B cell (primary cell): ENCODE measurements around the gene NVL. TPM values are rescaled to one million over a fixed set of nuclear protein-coding genes. Genes with fewer than 3 reads are reported as not detected.

Experiments
- ATAC-seq: fragments of 200-7000 bp; cut with Tn5 transposase; one replicate; pipeline ENCODE4 v1.10.0; 2021; ENCODE audit warnings: low read depth, mild to moderate bottlenecking, moderate number of reproducible peaks, moderate library complexity
- CTCF ChIA-PET: fragments of 350-600 bp; sonication (Branson Sonifier 250); formaldehyde crosslinking; loops from one replicate; lab custom pipeline; 2021; ENCODE audit warnings: antibody characterized with exemption, inconsistent platforms; lab: Charles Lee
- POLR2A ChIA-PET: fragments of 350-600 bp; sonication (Branson Sonifier 250); formaldehyde crosslinking; loops from one replicate; lab custom pipeline; 2021; ENCODE audit warnings: antibody characterized with exemption; lab: Charles Lee
- DNase-seq: peaks from one replicate; pipeline ENCODE4 v3.0.0; 2013
- H2AFZ ChIP-seq: 2 replicates; pipeline ENCODE4 v1.6.1; 2012; ENCODE audit warnings: mild to moderate bottlenecking, low read depth, low read length; ENCODE audit not compliant: insufficient read depth, poor library complexity, severe bottlenecking
- H3K27ac ChIP-seq, 2 donors: 1 replicate in 1 of 2; 2 replicates in 1 of 2; pipeline ENCODE4 v1.5.1; 2012 to 2013; ENCODE audit warnings: low read length in 2 of 2, mild to moderate bottlenecking in 2 of 2, moderate library complexity in 1 of 2
- H3K27me3 ChIP-seq, 4 experiments: fragments of 200-600 bp in 1 of 4; sonication (generic) in 1 of 4; replicated peaks in 1 of 4; 1 replicate in 2 of 4; 2 replicates in 2 of 4; pipeline versions ENCODE4 v1.6.1 to v1.7.0; 2013 to 2016; ENCODE audit warnings: low read length in 3 of 4, mild to moderate bottlenecking in 2 of 4, mixed read lengths in 1 of 4, moderate library complexity in 1 of 4; ENCODE audit not compliant: insufficient read depth in 4 of 4, control insufficient read depth in 3 of 4; ENCODE audit errors: control extremely low read depth in 1 of 4
- H3K36me3 ChIP-seq, 2 experiments: replicated peaks in 1 of 2; 1 replicate in 1 of 2; 2 replicates in 1 of 2; pipeline versions ENCODE4 v1.6.1 to v1.7.1; 2013; ENCODE audit warnings: low read length in 1 of 2; ENCODE audit not compliant: insufficient read depth in 2 of 2, control insufficient read depth in 1 of 2; ENCODE audit errors: control extremely low read depth in 1 of 2, extremely low read depth in 1 of 2
- H3K4me1 ChIP-seq, 2 donors: fragments of 200-600 bp in 1 of 2; sonication (generic) in 1 of 2; 1 replicate in 1 of 2; 2 replicates in 1 of 2; pipeline versions ENCODE4 v1.5.1 to v1.6.1; 2013 to 2017; ENCODE audit warnings: low read length in 2 of 2; ENCODE audit not compliant: control insufficient read depth in 2 of 2, insufficient read depth in 2 of 2
- H3K4me2 ChIP-seq: replicated peaks from 2 replicates; pipeline ENCODE3; 2012; ENCODE audit warnings: mild to moderate bottlenecking, low read depth, low read length; ENCODE audit not compliant: poor library complexity, severe bottlenecking
- H3K4me3 ChIP-seq, 5 experiments: fragments of 200-600 bp in 1 of 5; sonication (generic) in 1 of 5; 1 replicate in 3 of 5; 2 replicates in 2 of 5; pipeline versions ENCODE4 v1.5.1 to v1.7.0; 2011 to 2016; ENCODE audit warnings: low read length in 4 of 5, mild to moderate bottlenecking in 4 of 5, low read depth in 2 of 5, control low read depth in 1 of 5, moderate library complexity in 1 of 5; ENCODE audit not compliant: insufficient read depth in 1 of 5; ENCODE audit errors: control extremely low read depth in 1 of 5, extremely low read depth in 1 of 5
- H3K79me2 ChIP-seq: fragments of 200-600 bp; sonication (generic); one replicate; pipeline ENCODE4 v1.6.0; 2016; ENCODE audit warnings: low read length; ENCODE audit not compliant: control insufficient read depth, insufficient read depth
- H3K9ac ChIP-seq: fragments of 200-600 bp; sonication (generic); 2 replicates; pipeline ENCODE4 v1.6.1; 2017; ENCODE audit warnings: mild to moderate bottlenecking, low read length, moderate library complexity
- H3K9me3 ChIP-seq, 3 donors: one replicate each; pipeline versions ENCODE4 v1.6.1 to v1.7.1; 2013; ENCODE audit warnings: low read length in 2 of 3; ENCODE audit not compliant: control insufficient read depth in 2 of 3, insufficient read depth in 1 of 3; ENCODE audit errors: control extremely low read depth in 1 of 3
- H4K20me1 ChIP-seq: 2 replicates; pipeline ENCODE4 v1.6.0; 2012; ENCODE audit warnings: mild to moderate bottlenecking, low read length; ENCODE audit not compliant: insufficient read depth, control insufficient read depth, poor library complexity, severe bottlenecking
- H3K27ac Mint-ChIP-seq: one replicate; pipeline ENCODE4 v1.8.0; 2021; ENCODE audit warnings: mixed read lengths
- H3K27me3 Mint-ChIP-seq: one replicate; pipeline ENCODE4 v1.8.0; 2021; ENCODE audit warnings: mixed read lengths
- H3K4me1 Mint-ChIP-seq: one replicate; pipeline ENCODE4 v1.8.0; 2021; ENCODE audit warnings: mixed read lengths
- H3K4me3 Mint-ChIP-seq: one replicate; pipeline ENCODE4 v1.8.0; 2021; ENCODE audit warnings: mixed read lengths
- H3K9me3 Mint-ChIP-seq: one replicate; pipeline ENCODE4 v1.8.0; 2022; ENCODE audit warnings: mixed read lengths; ENCODE audit not compliant: insufficient read depth
- CTCF ChIP-seq: fragments of 200-600 bp; IDR thresholded peaks from one replicate; pipeline ENCODE4 v1.8.0; 2022; ENCODE audit warnings: antibody characterized with exemption, mild to moderate bottlenecking
- EZH2 ChIP-seq: IDR thresholded peaks from 2 replicates; pipeline ENCODE4 v1.6.1; 2012; ENCODE audit warnings: borderline replicate concordance, low read depth, mild to moderate bottlenecking, moderate library complexity, low read length; ENCODE audit not compliant: insufficient read depth, poor library complexity, severe bottlenecking
- WGBS: methylation state at CpG from one replicate; pipeline ENCODE4 v1.1.5; 2013; ENCODE audit warnings: missing lambda C conversion rate; ENCODE audit not compliant: insufficient coverage; 5-methylcytosine and 5-hydroxymethylcytosine counted together
- intact Hi-C: fragments of 100-400 bp; cut with micrococcal nuclease; formaldehyde crosslinking; loops from one replicate; pipeline ENCODE4 v1.10.0; 2022
- polyA plus RNA-seq: library from polyadenylated mRNA; depleted of rRNA; stranded (reverse); fragments of >200 nt; gene quantifications from 2 replicates; pipeline ENCODE4 v1.2.3, GENCODE V29; 2012
- total RNA-seq, 2 donors: library from RNA; stranded (reverse); fragments of 120-200 nt in 1 of 2; gene quantifications; 1 replicate in 1 of 2; 2 replicates in 1 of 2; pipeline versions ENCODE4 v1.2.3 to v1.2.4, GENCODE V29; 2013 to 2022

The NVL gene
- total and polyA plus RNA-seq, 2 donors (not counting 1 experiment from before 2014, with no cell fraction given): 28.1 to 45.5 TPM

- no peak for TF ChIP-seq CTCF
- TF ChIP-seq EZH2: no peak
- ATAC-seq: no peak
- Histone ChIP-seq H3K27ac (no peak overlapping the region), H3K27me3 (no peaks in the 10 kb centered on the region), H3K4me3 (no peak overlapping the region), H4K20me1 (no peaks in the 10 kb centered on the region), H3K4me1 (no peaks in the 10 kb centered on the region), H3K36me3 (peaks cover 11 to 64% of the 10 kb centered on the region in 2 experiments), H3K9ac (no peak overlapping the region), H3K4me2 (no peak overlapping the region), H3K9me3 (no peaks in the 10 kb centered on the region), H2AFZ (no peak overlapping the region), H3K79me2 (no peaks in the 10 kb centered on the region)
- no peaks in the 10 kb centered on the region for H3K9me3 Mint-ChIP-seq
- intact Hi-C loops: no loop called here
- no peak overlapping the region for H3K4me3 Mint-ChIP-seq
- WGBS: 100% methylated on average over 1 of the region's 1 CpG
- H3K27ac Mint-ChIP-seq: no peak overlapping the region
- H3K27me3 Mint-ChIP-seq: no peaks in the 10 kb centered on the region
- CTCF ChIA-PET: no interaction called here
- DNase-seq: no peak
- POLR2A ChIA-PET: no interaction called here
- H3K4me1 Mint-ChIP-seq: no peaks in the 10 kb centered on the region
Measured at GRCh38 chr1:224289396-224289795, 40.6 kb downstream of the NVL start.

GRCh38 chr1:224287714-224288113 is 42.3 kb downstream of the NVL start:
- H3K27me3 ChIP-seq: no peaks in the 10 kb centered on the region
- no peaks in the 10 kb centered on the region for H3K9me3 ChIP-seq
- no peak overlapping the region for H3K27ac Mint-ChIP-seq
- H3K9ac ChIP-seq: no peak overlapping the region
- no peak overlapping the region for H3K27ac ChIP-seq
- H3K4me3 ChIP-seq: no peak overlapping the region
- H3K9me3 Mint-ChIP-seq: no peaks in the 10 kb centered on the region
- peaks cover 13 to 64% of the 10 kb centered on the region in 2 experiments for H3K36me3 ChIP-seq
- intact Hi-C loops: no loop called here
- ATAC-seq: no peak
- no peaks in the 10 kb centered on the region for H3K79me2 ChIP-seq
- no CpG with 5 or more reads among the region's 2 CpGs for WGBS
- H4K20me1 ChIP-seq: no peaks in the 10 kb centered on the region
- TF ChIP-seq CTCF (no peak), EZH2 (no peak)
- H3K4me2 ChIP-seq: no peak overlapping the region
- no peak overlapping the region for H2AFZ ChIP-seq
- H3K4me3 Mint-ChIP-seq: no peak overlapping the region
- ChIA-PET POLR2A (no interaction called here), CTCF (interaction anchor here (1.0 kb wide), 1 partner anchor 10 kb away, joined by 3 read pairs; no protein-coding TSS in a partner anchor)
- DNase-seq: no peak
- H3K4me1 Mint-ChIP-seq: no peaks in the 10 kb centered on the region
- no peaks in the 10 kb centered on the region for H3K27me3 Mint-ChIP-seq
- no peaks in the 10 kb centered on the region for H3K4me1 ChIP-seq
